Measurements from ENCODE around the gene CAPNS2. TPM values are rescaled to one million over a fixed set of nuclear protein-coding genes. Genes with fewer than 3 reads are reported as not detected.
A peak's percentile ranks its signal among the peaks of the same experiment; 100 is the strongest.

Gene CAPNS2
- total and polyA plus RNA-seq, 12 donors, result 0.13 to 1.3 (median 0.33) TPM; not detected in 3

DNA sequence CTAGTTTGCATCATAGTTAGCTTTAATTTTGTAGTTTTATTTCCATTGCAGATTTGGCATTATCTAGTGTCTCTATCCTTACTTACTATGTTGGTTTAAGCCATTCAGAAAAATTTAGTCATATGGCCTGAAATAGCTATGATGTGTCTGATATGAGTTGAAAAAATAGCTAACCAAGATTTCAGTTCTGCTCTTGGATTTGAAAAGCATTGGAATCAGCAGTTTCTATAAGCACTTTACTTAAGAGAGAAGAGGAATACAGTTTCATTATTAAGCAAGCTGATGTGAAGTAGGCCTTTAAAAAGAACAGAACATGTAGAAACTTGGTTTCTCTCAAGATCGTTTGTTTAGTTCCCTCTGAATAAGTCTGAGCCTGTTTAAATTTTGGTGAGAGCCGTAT is 31.7 kb upstream of the CAPNS2 start:
- Histone ChIP-seq H3K4me1 (replicated peaks in 1 of 2) (no peaks in the 10 kb centered on the region), H3K9me3 (replicated peaks in 1 of 3) (no peaks in the 10 kb centered on the region), H3K4me3 (no peak overlapping the region), H3K27ac (peak overlapping the region in 1 of 5 donors; percentile 24), H3K27me3 (no peaks in the 10 kb centered on the region), H3K36me3 (replicated peaks in 1 of 2) (no peaks in the 10 kb centered on the region)
- TF ChIP-seq POLR2A (IDR thresholded peaks at IDR 0.05), result no peak
- TF ChIP-seq CTCF (IDR thresholded peaks at IDR 0.05), result no peak
- 71 to 76% (median 74%) methylated on average over 2 of the region's 2 CpGs for WGBS, 4 donors
- no peak for DNase-seq
- intact Hi-C loops (cut with DNase I), result no loop called here

GRCh38 chr16:55539049-55539448 is 27.4 kb upstream of the CAPNS2 start:
- Histone ChIP-seq H3K27ac (no peak overlapping the region), H3K36me3 (replicated peaks in 1 of 2) (no peaks in the 10 kb centered on the region), H3K4me3 (no peak overlapping the region), H3K4me1 (replicated peaks in 1 of 2) (peaks cover 0 to 11% of the 10 kb centered on the region in 2 donors), H3K27me3 (no peaks in the 10 kb centered on the region), H3K9me3 (replicated peaks in 1 of 3) (no peaks in the 10 kb centered on the region)
- WGBS, 4 donors, result 63 to 67% (median 64%) methylated on average over 5 of the region's 5 CpGs
- TF ChIP-seq POLR2A (IDR thresholded peaks at IDR 0.05), result no peak
- TF ChIP-seq CTCF (IDR thresholded peaks at IDR 0.05), result no peak
- no peak for DNase-seq
- intact Hi-C loops (cut with DNase I), result no loop called here

DNA sequence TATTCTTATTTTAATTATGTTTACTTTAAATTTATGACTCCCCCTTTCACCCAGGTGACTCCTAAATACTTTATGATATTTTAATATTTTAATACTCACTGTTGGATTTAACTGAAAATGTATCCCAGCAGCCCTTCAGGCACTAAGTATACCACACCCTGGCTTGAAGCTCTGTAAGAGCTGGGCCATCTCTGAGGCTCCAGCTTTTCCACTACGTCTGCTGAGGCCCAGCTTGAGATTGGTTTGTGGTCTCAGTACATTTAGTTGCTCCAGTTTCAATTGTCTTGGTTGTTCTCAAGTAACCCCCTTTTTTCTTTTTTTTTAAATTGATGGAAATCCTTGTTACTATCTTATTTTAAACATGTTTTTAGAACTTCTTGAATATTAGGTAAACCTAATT is 27.0 kb upstream of the CAPNS2 start:
- no peak for DNase-seq
- 54 to 82% (median 69%) methylated on average over 1 of the region's 1 CpG for WGBS, 4 donors
- TF ChIP-seq CTCF (IDR thresholded peaks at IDR 0.05) (no peak), POLR2A (IDR thresholded peaks at IDR 0.05) (no peak)
- Histone ChIP-seq H3K36me3 (replicated peaks in 1 of 2) (no peaks in the 10 kb centered on the region), H3K27ac (no peak overlapping the region), H3K9me3 (replicated peaks in 1 of 3) (no peaks in the 10 kb centered on the region), H3K27me3 (no peaks in the 10 kb centered on the region), H3K4me1 (replicated peaks in 1 of 2) (peaks cover 0 to 11% of the 10 kb centered on the region in 2 donors), H3K4me3 (no peak overlapping the region)
- intact Hi-C loops (cut with DNase I), result no loop called here

DNA sequence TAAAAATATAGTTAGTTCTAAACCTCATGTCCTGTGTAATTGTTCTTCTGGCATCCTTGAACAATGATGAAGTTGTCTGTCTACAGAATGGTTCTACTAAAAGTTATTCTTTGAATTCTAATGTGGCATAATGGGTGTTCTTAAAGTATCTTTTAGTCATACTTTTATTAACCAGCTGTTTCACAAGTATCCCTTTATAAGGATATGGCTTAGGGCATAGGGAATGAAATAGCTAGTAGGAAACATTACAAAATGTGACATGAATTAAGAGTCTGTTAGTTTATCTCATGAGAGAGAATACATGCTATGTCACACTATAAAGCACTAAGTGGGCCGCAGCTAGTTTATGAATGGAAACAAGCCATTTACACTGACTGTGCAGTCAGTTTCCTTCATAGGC is 26.3 kb upstream of the CAPNS2 start:
- DNase-seq, result no peak
- 93 to 100% (median 97%) methylated on average over 1 of the region's 1 CpG for WGBS, 4 donors
- H3K27ac ChIP-seq, result no peak overlapping the region
- TF ChIP-seq POLR2A (IDR thresholded peaks at IDR 0.05) (no peak), CTCF (IDR thresholded peaks at IDR 0.05) (no peak)
- H3K9me3 ChIP-seq (replicated peaks in 1 of 3), result no peaks in the 10 kb centered on the region
- no peak overlapping the region for H3K4me3 ChIP-seq
- H3K27me3 ChIP-seq, result no peaks in the 10 kb centered on the region
- peaks cover 0 to 11% of the 10 kb centered on the region in 2 donors for H3K4me1 ChIP-seq (replicated peaks in 1 of 2)
- H3K36me3 ChIP-seq (replicated peaks in 1 of 2), result no peaks in the 10 kb centered on the region
- intact Hi-C loops (cut with DNase I), result loop anchor here in 1 of 2 donors (5.0 kb wide), 1 partner anchor 73 kb away; no protein-coding TSS in a partner anchor

Measured in adrenal gland (tissue), 12 donors.